T-helper 22 cell (primary cell): Measurements from ENCODE around the gene SFTPB.
"Not testable (repeated sequence)": the region's sequence is repeated elsewhere in the genome, so short reads cannot be mapped to it uniquely, and the experiment has no call there.

Experiments used
- DNase-seq: peaks from one replicate; pipeline ENCODE4 v3.0.0-alpha.2; 2020; ENCODE audit warnings: low read depth

The SFTPB gene

GRCh38 chr2:85655961-85656417 is 12.0 kb downstream of the SFTPB start:
- no peak for DNase-seq

GRCh38 chr2:85653996-85654395 is 14.0 kb downstream of the SFTPB start:
- no peak for DNase-seq

GRCh38 chr2:85652056-85652455 is 15.9 kb downstream of the SFTPB start:
- DNase-seq = no peak

GRCh38 chr2:85651097-85651496 is 16.9 kb downstream of the SFTPB start:
- no peak for DNase-seq

- DNase-seq = no peak
These were observed 17.5 kb downstream of the SFTPB start for GRCh38 chr2:85650456-85650855.

- no peak for DNase-seq
These were observed 18.5 kb downstream of the SFTPB start for GRCh38 chr2:85649201-85650190.

- no peak for DNase-seq
These were observed 19.4 kb downstream of the SFTPB start for GRCh38 chr2:85648619-85649018.

GRCh38 chr2:85647823-85648526 is 20.0 kb downstream of the SFTPB start:
- DNase-seq = no peak

GRCh38 chr2:85646166-85646565 is 21.8 kb downstream of the SFTPB start:
- DNase-seq = no peak

- DNase-seq = no peak
These were observed 23.1 kb downstream of the SFTPB start for GRCh38 chr2:85644909-85645308.

- no peak for DNase-seq
These were observed 25.3 kb downstream of the SFTPB start for GRCh38 chr2:85642725-85643124.

GRCh38 chr2:85635636-85636035 is 32.4 kb downstream of the SFTPB start:
- DNase-seq = no peak

- no peak for DNase-seq
These were observed 33.0 kb downstream of the SFTPB start for GRCh38 chr2:85635011-85635410.

GRCh38 chr2:85631316-85631715 is 36.7 kb downstream of the SFTPB start:
- DNase-seq = no peak

- no peak for DNase-seq
These were observed 39.3 kb downstream of the SFTPB start for GRCh38 chr2:85628658-85629057.

- no peak for DNase-seq
These were observed 44.0 kb downstream of the SFTPB start for GRCh38 chr2:85623991-85624390.

GRCh38 chr2:85621338-85621737 is 46.7 kb downstream of the SFTPB start:
- DNase-seq = no peak

- DNase-seq = no peak
These were observed 48.4 kb downstream of the SFTPB start for GRCh38 chr2:85619617-85620016.

- not testable (repeated sequence) for DNase-seq
These were observed 50.3 kb downstream of the SFTPB start for GRCh38 chr2:85617723-85618122.

- no peak for DNase-seq
These were observed 52.6 kb downstream of the SFTPB start for GRCh38 chr2:85615413-85615728.

- not testable (repeated sequence) for DNase-seq
These were observed 53.2 kb downstream of the SFTPB start for GRCh38 chr2:85614757-85615156.

GRCh38 chr2:85613717-85614515 is 54.1 kb downstream of the SFTPB start:
- no peak for DNase-seq
